Measurements from ENCODE around the gene TVP23A.
"Not testable (repeated sequence)": the region's sequence is repeated elsewhere in the genome, so short reads cannot be mapped to it uniquely, and the experiment has no call there.

TVP23A gene

DNA sequence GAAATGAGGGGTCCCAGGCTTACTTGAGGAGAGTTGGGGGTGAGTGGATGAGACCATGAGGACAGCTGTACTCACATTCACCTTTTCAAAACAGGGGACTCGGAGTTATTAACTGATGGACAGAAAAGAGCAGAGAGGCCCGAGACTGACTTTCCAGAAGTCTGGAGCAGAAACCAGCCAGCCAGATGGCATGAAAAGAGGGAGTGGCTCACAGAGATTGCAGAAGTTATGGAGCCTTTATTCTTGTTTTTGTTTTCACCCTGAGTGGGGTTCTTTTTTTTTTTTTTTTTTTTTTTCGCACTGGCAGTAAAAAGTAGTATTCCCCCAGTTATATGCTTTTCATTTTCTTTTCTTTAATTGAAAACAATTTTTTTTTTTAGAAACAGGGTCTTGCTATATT lies 18.9 kb downstream of the TVP23A start:
- TF ChIP-seq, protein P1, sequence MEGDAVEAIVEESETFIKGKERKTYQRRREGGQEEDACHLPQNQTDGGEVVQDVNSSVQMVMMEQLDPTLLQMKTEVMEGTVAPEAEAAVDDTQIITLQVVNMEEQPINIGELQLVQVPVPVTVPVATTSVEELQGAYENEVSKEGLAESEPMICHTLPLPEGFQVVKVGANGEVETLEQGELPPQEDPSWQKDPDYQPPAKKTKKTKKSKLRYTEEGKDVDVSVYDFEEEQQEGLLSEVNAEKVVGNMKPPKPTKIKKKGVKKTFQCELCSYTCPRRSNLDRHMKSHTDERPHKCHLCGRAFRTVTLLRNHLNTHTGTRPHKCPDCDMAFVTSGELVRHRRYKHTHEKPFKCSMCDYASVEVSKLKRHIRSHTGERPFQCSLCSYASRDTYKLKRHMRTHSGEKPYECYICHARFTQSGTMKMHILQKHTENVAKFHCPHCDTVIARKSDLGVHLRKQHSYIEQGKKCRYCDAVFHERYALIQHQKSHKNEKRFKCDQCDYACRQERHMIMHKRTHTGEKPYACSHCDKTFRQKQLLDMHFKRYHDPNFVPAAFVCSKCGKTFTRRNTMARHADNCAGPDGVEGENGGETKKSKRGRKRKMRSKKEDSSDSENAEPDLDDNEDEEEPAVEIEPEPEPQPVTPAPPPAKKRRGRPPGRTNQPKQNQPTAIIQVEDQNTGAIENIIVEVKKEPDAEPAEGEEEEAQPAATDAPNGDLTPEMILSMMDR (IDR thresholded peaks at IDR 0.05) = no peak
- DNase-seq (ENCODE audit: low spot score) = no peak
- no peak overlapping the region for H3K27ac ChIP-seq
- no peak overlapping the region for H3K4me3 ChIP-seq

DNA sequence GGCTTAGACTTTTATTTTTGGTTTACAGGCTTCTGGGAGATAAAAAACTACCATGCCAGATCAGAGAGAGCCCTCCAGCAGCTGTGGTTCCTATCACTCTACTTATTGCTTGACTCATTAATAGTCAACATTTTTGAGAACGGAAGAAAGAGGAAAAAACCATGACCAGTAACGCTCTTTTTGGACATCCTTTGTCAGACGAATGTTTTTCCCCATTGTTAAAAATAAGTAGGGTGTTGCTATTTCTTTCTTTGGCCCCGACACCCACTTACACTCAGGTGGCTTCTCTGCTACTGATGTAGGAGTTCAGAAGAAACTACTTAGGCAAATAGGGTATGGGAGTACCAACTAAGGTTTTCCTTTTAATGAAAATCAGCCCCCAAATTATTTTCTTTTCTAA lies 27.5 kb downstream of the TVP23A start:
- no peak for DNase-seq (ENCODE audit: low spot score)
- Histone ChIP-seq H3K4me3 (no peak overlapping the region), H3K27ac (no peak overlapping the region)
- TF ChIP-seq, protein P1 (IDR thresholded peaks at IDR 0.05) = no peak

DNA sequence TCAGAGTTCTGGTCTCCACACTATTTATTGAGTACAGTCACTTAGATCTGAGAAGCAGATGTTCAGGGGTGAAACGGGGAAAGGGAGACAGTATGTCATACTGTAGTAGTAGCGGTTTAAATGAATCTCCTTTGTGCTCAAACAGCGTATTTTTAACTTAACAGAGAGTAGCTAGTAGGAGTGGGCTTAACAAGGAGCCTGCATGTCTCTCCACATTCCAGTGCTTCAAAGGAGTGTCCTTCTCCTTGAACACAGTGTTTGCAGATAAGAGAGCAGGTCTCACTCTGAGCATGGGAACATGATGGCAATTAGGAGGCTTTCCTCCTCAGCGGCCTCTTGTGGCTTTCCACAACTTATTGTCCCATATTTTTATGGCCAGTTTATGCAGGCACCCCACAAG lies 30.0 kb downstream of the TVP23A start:
- not testable (repeated sequence) for DNase-seq (ENCODE audit: low spot score); H3K4me3 ChIP-seq; H3K27ac ChIP-seq

DNA sequence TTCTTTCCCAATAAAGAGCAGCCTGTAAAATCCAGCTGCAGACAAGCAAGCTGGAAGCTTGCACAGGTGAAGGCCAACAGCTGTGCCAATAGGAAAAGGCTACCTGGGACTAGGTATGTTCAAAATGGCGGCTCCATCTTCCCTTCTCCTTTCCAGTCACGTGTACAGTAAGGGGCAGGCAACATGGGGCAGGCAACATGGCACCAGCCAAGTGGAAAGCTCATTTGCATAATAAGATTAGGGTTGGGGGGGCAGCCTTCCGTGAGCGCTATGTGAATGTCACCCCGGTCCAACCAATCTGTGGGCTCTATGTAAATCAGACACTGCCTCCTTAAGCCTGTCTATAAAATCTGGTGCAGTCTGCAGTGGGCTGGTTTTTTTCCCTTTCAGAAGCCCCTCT lies 31.3 kb downstream of the TVP23A start:
- TF ChIP-seq, protein P1 (IDR thresholded peaks at IDR 0.05) = no peak
- Histone ChIP-seq H3K4me3 (no peak overlapping the region), H3K27ac (no peak overlapping the region)
- no peak for DNase-seq (ENCODE audit: low spot score)

DNA sequence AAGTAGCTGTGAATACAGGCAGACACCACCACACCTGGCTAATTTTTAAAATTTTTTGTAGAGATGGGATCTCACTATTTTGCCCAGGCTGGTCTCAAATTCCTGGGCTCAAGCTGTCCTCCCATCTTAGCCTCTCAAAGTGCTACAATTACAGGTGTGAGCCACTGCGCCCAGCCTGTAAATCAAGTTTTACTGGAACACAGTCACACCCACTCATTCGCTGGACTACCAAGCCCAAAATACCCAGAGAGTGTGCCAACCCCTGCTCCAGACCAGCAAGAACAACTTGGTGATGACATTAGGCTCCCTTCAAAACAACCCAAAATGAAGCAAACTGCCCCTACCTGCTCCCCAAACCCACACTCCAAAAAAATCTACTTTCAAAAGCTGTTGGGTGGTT lies 36.0 kb downstream of the TVP23A start:
- H3K27ac ChIP-seq = no peak overlapping the region
- H3K4me3 ChIP-seq = no peak overlapping the region
- TF ChIP-seq, protein P1 (IDR thresholded peaks at IDR 0.05) = no peak
- no peak for DNase-seq (ENCODE audit: low spot score)

DNA sequence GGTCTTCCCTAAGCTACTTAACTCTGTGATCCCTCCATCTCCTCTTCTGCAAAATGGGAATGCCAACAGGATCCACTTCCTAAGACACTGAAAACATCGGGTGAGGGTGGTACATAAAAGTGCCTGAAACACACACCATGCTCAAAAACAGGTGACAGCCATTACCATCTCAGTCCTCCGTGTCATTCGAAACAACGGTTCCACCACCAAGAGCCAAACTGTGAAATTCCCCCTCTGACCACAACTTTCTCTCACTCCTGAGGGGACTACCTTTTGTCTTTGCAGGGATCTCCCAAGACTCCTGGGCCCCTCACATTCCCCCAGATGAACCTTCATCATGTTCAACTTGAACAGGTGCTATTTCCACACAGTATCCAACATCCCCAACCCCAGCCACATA lies 38.0 kb downstream of the TVP23A start:
- no peak overlapping the region for H3K4me3 ChIP-seq
- TF ChIP-seq, protein P1 (IDR thresholded peaks at IDR 0.05) = no peak
- no peak for DNase-seq (ENCODE audit: low spot score)
- H3K27ac ChIP-seq = no peak overlapping the region

DNA sequence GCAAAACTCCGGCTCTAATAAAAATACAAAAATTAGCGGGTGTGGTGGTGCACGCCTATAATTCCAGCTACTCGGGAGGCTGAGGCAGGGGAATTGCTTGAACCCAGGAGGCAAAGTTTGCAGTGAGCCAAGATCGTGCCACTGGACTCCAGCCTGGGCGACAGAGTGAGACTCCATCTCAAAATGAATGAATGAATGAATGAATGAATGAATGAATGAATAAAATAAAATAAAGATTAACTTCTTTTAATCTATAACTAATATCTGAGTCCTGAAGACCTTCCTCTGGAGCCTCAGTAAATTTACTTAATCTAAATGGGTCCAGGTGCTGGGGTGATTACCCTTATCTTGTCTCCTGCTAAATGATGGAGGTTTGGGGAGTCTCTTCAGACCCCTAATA lies 38.7 kb downstream of the TVP23A start:
- not testable (repeated sequence) for H3K27ac ChIP-seq; DNase-seq (ENCODE audit: low spot score); H3K4me3 ChIP-seq

DNA sequence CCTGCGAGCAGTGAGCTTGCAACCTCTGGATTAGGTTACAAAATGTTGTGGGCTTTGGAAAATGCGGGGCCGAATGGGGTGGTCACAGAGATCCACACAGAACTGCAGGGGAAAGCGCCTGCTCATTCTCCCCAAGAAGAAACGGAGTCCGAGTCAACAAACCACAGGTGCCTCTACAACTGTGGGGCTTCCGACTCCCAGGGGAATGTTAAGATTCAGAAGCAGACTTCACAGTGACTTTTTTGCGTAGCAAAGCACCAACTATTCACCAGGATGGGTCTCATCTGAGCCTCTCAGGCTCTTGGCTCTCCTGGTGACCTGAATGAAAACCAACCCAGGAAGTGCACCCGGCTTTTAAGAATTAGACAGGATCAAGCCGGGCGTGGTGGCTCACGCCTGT lies 41.2 kb downstream of the TVP23A start:
- TF ChIP-seq, protein P1 (IDR thresholded peaks at IDR 0.05) = no peak
- DNase-seq (ENCODE audit: low spot score) = no peak

DNA sequence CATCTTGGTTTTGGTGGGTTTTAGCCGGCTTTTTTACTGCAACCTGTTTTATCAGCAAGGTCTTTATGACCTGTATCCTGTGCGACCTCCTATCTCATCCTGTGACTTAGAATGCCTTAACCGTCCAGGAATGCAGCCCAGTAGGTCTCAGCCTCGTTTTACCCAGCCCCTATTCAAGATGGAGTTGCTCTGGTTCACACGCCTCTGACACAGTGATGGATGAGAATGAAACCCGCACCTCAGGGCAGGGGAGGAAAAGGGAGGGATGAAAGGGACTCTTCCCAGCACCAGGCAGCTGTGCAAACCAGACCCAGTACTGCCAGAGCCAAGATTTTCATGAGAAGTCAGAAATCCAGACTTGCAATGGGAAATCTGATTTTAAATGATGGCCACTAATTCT lies 41.7 kb downstream of the TVP23A start:
- H3K27ac ChIP-seq; DNase-seq (ENCODE audit: low spot score); H3K4me3 ChIP-seq: not testable (repeated sequence)

More for the DNA sequence above, 41.2 kb downstream of the TVP23A start:
- H3K4me3 ChIP-seq = no peak overlapping the region
- H3K27ac ChIP-seq = no peak overlapping the region

Data from coronary artery (tissue), 2 donors.